GM13977 (cell line): ENCODE data around the gene GNAT3.

Source experiments
- DNase-seq: peaks from one replicate; pipeline ENCODE4 v3.0.0; 2012; ENCODE audit warnings: low spot score
- CTCF ChIP-seq: IDR thresholded peaks from 2 replicates; pipeline ENCODE4 v1.5.1; 2012; ENCODE audit warnings: mild to moderate bottlenecking, control low read depth; ENCODE audit not compliant: insufficient read depth; ENCODE audit errors: extremely low read depth, missing control alignments
- in situ Hi-C: fragments of 300-500 bp; cut with MboI; formaldehyde crosslinking; loops from one replicate; pipeline ENCODE4 v1.12.0; 2022; ENCODE audit warnings: low sequenced_read_pairs, low pct_unique_long_range_greater_than_20kb, mixed read lengths, inconsistent platforms; ENCODE audit not compliant: unreplicated experiment

Gene GNAT3

GRCh38 chr7:80540836-80541235 lies 29.0 kb upstream of the GNAT3 start:
- no peak for DNase-seq
- TF ChIP-seq CTCF = no peak
- in situ Hi-C loops = no loop called here

- DNase-seq = no peak
- in situ Hi-C loops = no loop called here
Observed at GRCh38 chr7:80537091-80537490, 25.2 kb upstream of the GNAT3 start.

GRCh38 chr7:80536426-80536825 lies 24.6 kb upstream of the GNAT3 start:
- TF ChIP-seq CTCF = no peak
- DNase-seq = no peak
- in situ Hi-C loops = no loop called here

More at GRCh38 chr7:80537091-80537490, 25.2 kb upstream of the GNAT3 start:
- TF ChIP-seq CTCF = no peak

- TF ChIP-seq CTCF = no peak
Observed at GRCh38 chr7:80533287-80533686, 21.4 kb upstream of the GNAT3 start.

GRCh38 chr7:80532153-80532552 lies 20.3 kb upstream of the GNAT3 start:
- no peak for TF ChIP-seq CTCF
- in situ Hi-C loops = no loop called here
- no peak for DNase-seq

More at GRCh38 chr7:80533287-80533686, 21.4 kb upstream of the GNAT3 start:
- in situ Hi-C loops = no loop called here
- DNase-seq = no peak

- no peak for TF ChIP-seq CTCF
- DNase-seq = no peak
- in situ Hi-C loops = no loop called here
Observed at GRCh38 chr7:80530136-80530535, 18.3 kb upstream of the GNAT3 start.

- in situ Hi-C loops = no loop called here
- DNase-seq = no peak
- no peak for TF ChIP-seq CTCF
Observed at GRCh38 chr7:80529362-80529761, 17.5 kb upstream of the GNAT3 start.
